GM13977 (cell line): Measurements from ENCODE around the gene APBA3.

ENCODE experiments used
- DNase-seq: peaks from one replicate; pipeline ENCODE4 v3.0.0; 2012; ENCODE audit warnings: low spot score
- in situ Hi-C: fragments of 300-500 bp; cut with MboI; formaldehyde crosslinking; loops from one replicate; pipeline ENCODE4 v1.12.0; 2022; ENCODE audit warnings: low sequenced_read_pairs, low pct_unique_long_range_greater_than_20kb, mixed read lengths, inconsistent platforms; ENCODE audit not compliant: unreplicated experiment
- TF ChIP-seq, protein P1 (sequence below): IDR thresholded peaks from 2 replicates; pipeline ENCODE4 v1.5.1; 2012; ENCODE audit warnings: mild to moderate bottlenecking, control low read depth; ENCODE audit not compliant: insufficient read depth; ENCODE audit errors: extremely low read depth, missing control alignments

APBA3 gene

DNA sequence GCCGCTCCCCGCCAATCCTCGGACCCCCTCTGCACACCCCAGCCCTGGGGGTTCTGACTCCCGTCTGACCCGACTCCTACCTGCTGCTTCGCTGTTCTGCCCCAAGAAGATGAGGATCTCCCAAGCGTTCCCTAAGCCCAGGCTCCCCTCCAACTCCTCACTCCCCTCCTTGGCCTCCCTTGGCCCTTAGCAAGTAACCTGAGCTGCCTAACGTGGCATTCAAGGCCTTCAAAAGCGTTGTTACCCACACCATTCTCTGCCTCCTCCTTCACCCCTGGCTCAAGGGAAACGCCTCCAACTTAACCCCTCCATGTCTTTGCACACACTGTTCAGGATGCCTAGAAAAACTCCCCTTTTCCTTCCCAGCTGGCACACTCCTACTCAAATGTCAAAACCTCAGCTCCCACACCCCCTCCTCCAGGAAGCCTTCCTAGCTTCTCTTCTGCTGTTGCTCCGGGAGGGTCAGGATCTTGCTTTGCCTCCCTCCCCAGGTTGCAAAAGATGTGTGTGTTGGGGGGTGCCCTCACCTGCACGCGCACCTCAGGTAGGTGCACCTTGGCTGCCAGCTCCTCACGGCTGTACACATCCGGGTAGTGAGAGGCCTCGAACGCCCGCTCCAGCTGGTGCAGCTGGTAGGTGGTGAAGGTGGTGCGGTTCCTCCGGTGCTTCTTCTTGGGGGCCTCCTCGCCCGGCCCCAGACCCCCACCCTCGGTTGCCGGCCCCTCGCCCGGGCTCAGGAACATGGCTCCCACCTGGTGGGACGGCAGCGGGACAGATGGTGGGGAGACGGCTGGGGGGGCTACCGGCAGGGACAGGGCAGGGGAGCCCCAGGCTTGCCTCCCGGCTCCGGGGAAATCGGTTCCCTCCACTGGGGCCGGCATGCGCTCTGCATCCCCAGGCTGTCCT is 9.8 kb upstream of the APBA3 start:
- in situ Hi-C loops: no loop called here
- no peak for DNase-seq
- TF ChIP-seq, protein P1, sequence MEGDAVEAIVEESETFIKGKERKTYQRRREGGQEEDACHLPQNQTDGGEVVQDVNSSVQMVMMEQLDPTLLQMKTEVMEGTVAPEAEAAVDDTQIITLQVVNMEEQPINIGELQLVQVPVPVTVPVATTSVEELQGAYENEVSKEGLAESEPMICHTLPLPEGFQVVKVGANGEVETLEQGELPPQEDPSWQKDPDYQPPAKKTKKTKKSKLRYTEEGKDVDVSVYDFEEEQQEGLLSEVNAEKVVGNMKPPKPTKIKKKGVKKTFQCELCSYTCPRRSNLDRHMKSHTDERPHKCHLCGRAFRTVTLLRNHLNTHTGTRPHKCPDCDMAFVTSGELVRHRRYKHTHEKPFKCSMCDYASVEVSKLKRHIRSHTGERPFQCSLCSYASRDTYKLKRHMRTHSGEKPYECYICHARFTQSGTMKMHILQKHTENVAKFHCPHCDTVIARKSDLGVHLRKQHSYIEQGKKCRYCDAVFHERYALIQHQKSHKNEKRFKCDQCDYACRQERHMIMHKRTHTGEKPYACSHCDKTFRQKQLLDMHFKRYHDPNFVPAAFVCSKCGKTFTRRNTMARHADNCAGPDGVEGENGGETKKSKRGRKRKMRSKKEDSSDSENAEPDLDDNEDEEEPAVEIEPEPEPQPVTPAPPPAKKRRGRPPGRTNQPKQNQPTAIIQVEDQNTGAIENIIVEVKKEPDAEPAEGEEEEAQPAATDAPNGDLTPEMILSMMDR: no peak

DNA sequence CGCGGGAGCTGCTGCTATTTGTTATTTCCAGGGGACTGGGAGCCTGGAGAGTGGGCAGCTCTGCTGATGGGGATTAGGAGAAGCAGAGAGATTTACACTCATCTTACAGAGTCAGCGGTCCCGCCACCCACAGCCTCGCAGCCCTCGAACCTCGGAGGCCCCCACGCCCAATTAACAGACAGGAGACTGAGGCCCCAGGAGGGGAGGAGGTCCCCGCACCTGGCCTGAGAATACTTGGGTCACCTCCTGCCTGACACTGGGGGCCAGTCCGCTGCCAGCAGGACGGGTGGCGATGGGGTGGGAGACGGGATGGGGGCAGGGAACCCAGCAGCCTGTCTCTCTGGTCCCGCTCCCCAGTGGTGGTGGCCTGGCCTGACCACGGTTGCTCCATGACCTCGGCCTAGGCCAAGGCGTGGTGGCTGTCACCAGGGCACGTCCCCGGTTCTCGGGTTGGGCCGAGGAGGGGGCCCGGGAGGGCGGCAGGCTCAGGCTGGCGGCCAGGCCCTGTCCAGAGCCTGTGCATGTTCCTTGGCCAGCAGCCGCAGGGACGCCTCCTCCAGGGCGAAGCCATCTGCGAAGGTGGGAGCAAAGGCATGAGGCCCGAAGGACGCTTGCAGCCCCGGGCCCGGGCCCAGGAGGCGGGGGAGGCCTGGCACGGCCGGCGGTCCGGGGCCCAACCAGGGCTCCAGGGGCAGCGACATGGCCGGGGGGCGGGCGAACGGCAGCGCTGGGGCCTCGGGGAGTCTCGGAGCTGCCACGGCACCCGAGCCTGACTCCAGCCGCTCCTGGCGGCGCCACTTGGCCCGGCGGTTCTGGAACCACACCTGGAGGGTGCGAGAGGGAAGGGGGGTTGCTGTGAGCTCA is 8.9 kb upstream of the APBA3 start:
- in situ Hi-C loops: no loop called here
- no peak for DNase-seq
- TF ChIP-seq, protein P1: no peak

DNA sequence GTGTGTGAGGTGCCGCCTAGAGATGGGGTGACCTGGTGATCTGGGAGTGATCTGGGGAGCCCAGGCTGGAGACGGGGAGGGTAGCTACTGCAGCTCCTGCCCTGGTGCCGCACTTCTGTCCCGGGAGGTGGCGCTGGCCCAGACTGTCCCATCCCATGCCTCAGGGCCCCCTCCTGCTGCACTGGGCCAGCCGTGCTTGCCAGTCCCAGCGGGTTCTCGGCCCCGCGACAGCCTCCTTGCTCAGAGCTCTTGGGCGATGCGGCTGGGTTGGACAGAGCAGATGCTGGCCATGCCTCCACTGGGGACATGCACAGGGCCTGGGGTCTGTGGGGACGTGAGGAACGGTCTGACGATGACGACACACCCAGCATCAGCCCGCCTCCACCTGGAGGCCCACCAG is 8.0 kb upstream of the APBA3 start:
- in situ Hi-C loops: no loop called here
- TF ChIP-seq, protein P1: no peak
- DNase-seq: no peak

DNA sequence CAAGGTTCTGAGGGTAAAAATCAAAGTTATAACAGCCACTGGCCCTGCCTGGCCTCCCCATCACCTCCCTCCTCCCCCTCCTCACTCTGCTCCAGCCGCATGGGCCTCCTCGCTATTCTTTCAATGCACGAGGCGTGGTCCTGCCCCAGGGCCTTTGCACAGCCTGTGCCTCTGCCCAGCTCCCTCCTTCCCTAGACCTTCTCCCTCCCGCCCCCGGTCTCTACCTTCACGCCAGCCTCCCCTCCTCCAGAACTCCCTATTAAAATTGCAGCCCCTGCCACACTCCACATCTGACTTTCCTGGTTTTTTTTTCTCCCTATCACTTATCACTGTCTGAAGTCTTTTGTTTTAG is 7.2 kb upstream of the APBA3 start:
- in situ Hi-C loops: no loop called here
- no peak for DNase-seq
- TF ChIP-seq, protein P1: no peak

DNA sequence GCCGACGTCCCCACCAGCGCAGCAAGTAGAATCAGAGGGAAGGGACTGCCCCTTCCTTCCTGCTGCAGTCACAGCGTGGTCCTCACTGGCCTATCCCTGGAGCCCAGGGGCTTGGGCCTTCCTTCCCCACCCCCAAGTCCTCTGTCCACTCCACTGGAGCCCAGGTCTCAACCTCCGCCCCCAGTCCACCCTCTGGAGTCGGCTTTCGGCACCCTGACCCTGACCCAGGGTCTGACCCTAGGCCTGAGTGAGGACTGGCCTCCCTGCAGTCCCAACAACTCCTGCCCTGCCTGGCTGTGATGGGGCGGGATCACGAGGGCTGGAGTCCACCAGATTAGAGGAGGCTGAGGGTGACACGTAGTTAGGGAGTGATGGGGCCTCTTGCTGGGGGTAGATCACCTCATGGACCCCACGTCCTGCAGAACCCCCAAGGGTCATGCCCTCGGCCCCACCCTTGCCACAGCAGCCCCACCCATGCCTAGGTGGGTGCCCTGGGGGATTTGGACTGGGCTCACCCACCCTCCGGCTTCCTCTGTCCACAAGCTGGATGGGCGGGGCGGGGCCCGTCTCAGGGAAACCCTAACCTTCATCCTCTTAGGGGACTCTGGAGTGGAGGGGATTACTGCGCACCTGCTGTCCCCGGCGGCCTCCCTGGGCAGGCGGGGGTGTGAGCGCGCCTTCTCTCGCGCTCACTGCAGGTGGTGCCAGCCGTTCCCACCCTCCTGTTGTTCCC is 6.7 kb upstream of the APBA3 start:
- TF ChIP-seq, protein P1: no peak
- DNase-seq: no peak
- in situ Hi-C loops: no loop called here

DNA sequence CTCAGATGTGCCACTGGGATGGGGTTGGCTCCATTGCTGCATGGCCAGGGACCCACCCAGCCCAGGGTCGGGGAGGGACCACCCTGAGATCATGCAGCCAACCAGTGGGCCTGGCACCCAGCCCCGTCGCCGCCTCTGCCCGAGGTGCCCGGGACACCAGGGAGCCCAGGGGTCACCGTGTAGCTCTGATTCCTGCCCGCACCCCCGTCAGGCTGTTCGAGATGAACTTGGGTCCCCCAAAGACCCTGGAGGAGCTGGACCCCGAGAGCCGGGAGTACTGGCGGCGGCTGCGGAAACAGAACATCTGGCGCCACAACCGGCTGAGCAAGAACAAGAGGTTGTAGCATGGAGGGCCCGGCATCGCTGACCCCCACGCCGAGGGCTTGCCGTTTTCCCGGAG is 5.6 kb upstream of the APBA3 start:
- in situ Hi-C loops: no loop called here
- DNase-seq: no peak
- TF ChIP-seq, protein P1: no peak
